ENCODE results near the gene RAB13. TPM values are rescaled to one million over a fixed set of nuclear protein-coding genes. Genes with fewer than 3 reads are reported as not detected.
A peak's percentile ranks its signal among the peaks of the same experiment; 100 is the strongest.

Gene RAB13
- total RNA-seq, 2 donors from 2014 or later, result 62.7 to 84.7 TPM

GRCh38 chr1:153958111-153958960, 27.8 kb downstream of the RAB13 start, which contains the start of gene CRTC2:
CRTC2 (minus strand) TSS chr1:153958612; CDS start chr1:153958497, 115 bp downstream.
- peak; percentile 99 for DNase-seq
- TF ChIP-seq, protein P1, sequence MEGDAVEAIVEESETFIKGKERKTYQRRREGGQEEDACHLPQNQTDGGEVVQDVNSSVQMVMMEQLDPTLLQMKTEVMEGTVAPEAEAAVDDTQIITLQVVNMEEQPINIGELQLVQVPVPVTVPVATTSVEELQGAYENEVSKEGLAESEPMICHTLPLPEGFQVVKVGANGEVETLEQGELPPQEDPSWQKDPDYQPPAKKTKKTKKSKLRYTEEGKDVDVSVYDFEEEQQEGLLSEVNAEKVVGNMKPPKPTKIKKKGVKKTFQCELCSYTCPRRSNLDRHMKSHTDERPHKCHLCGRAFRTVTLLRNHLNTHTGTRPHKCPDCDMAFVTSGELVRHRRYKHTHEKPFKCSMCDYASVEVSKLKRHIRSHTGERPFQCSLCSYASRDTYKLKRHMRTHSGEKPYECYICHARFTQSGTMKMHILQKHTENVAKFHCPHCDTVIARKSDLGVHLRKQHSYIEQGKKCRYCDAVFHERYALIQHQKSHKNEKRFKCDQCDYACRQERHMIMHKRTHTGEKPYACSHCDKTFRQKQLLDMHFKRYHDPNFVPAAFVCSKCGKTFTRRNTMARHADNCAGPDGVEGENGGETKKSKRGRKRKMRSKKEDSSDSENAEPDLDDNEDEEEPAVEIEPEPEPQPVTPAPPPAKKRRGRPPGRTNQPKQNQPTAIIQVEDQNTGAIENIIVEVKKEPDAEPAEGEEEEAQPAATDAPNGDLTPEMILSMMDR (IDR thresholded peaks at IDR 0.05), result no peak
- Histone ChIP-seq H3K9me3 (no peaks in the 10 kb centered on the region), H3K36me3 (peaks cover 11% of the 10 kb centered on the region), H3K27ac (peak within 1 kb of the TSS; percentile 98), H3K4me3 (peak within 1 kb of the TSS; percentile 80), H3K4me1 (peaks cover 14% of the 10 kb centered on the region), H3K27me3 (no peaks in the 10 kb centered on the region), H3K9ac (ENCODE audit: low read depth in 2 of 2, low read length in 2 of 2) (peak within 1 kb of the TSS; percentile 92 to 95)
- intact Hi-C loops (cut with DNase I), result no loop called here

GRCh38 chr1:153957744-153958110, 28.4 kb downstream of the RAB13 start:
- intact Hi-C loops (cut with DNase I), result no loop called here
- TF ChIP-seq, protein P1 (IDR thresholded peaks at IDR 0.05), result no peak
- Histone ChIP-seq H3K9me3 (no peaks in the 10 kb centered on the region), H3K36me3 (peaks cover 12% of the 10 kb centered on the region), H3K27ac (peak overlapping the region; percentile 98), H3K27me3 (no peaks in the 10 kb centered on the region), H3K4me3 (peak overlapping the region; percentile 80), H3K4me1 (peaks cover 14% of the 10 kb centered on the region), H3K9ac (ENCODE audit: low read depth in 2 of 2, low read length in 2 of 2) (peak overlapping the region; percentile 92 to 95)
- peak; percentile 47 for DNase-seq

DNA sequence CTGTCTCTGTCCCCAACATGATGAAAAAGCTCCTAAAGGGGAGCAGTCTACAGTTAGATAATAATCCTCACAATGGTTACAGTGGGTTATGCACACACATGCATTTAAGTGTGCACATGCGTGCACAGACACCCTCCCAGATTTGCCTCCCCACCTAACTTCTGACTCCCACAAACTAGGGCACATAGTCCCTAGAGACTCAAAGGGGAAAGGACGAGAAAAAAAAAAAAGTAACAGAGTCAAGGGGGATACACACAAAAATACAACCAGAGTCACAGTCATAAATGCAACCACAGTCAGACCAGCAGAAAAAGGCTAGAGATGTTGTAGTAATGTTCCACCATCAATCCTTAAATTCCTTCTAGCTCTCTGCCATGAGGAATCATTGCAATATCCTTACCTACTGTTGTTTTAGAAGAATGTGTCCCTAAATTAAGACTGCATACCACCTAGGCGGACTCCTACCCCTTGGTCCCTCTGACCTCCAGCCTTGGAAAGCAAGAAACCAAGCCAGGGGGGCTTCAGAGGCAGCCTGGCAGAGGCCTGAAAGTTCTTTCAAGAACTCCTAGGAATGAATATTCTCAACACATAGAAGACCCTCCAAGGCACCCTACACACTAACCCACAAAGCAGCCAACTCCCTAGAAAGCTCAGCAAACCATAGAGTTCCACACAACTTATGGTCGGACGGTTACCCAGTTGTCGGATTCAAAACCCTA, 29.0 kb downstream of the RAB13 start:
- intact Hi-C loops (cut with DNase I), result no loop called here
- Histone ChIP-seq H3K27ac (peak overlapping the region; percentile 98), H3K36me3 (peaks cover 17% of the 10 kb centered on the region), H3K9me3 (no peaks in the 10 kb centered on the region), H3K27me3 (no peaks in the 10 kb centered on the region), H3K9ac (ENCODE audit: low read depth in 2 of 2, low read length in 2 of 2) (peak overlapping the region; percentile 92 to 95), H3K4me3 (peak overlapping the region; percentile 80), H3K4me1 (peaks cover 11% of the 10 kb centered on the region)
- no peak for DNase-seq
- TF ChIP-seq, protein P1 (IDR thresholded peaks at IDR 0.05), result no peak

GRCh38 chr1:153954826-153955225, 31.3 kb downstream of the RAB13 start:
- H3K27me3 ChIP-seq, result no peaks in the 10 kb centered on the region
- H3K27ac ChIP-seq, result no peak overlapping the region
- no peak overlapping the region for H3K4me3 ChIP-seq
- H3K4me1 ChIP-seq, result peaks cover 8% of the 10 kb centered on the region
- no peaks in the 10 kb centered on the region for H3K9me3 ChIP-seq
- no peak for DNase-seq
- TF ChIP-seq, protein P1 (IDR thresholded peaks at IDR 0.05), result no peak
- peaks cover 6% of the 10 kb centered on the region for H3K36me3 ChIP-seq
- intact Hi-C loops (cut with DNase I), result no loop called here
- H3K9ac ChIP-seq (ENCODE audit: low read depth in 2 of 2, low read length in 2 of 2), result no peak overlapping the region

GRCh38 chr1:153953859-153954365, 32.2 kb downstream of the RAB13 start:
- H3K9me3 ChIP-seq, result no peaks in the 10 kb centered on the region
- no peak overlapping the region for H3K4me3 ChIP-seq
- no peaks in the 10 kb centered on the region for H3K27me3 ChIP-seq
- no peak for DNase-seq
- peaks cover 1% of the 10 kb centered on the region for H3K4me1 ChIP-seq
- no peak overlapping the region for H3K9ac ChIP-seq (ENCODE audit: low read depth in 2 of 2, low read length in 2 of 2)
- H3K27ac ChIP-seq, result no peak overlapping the region
- TF ChIP-seq, protein P1 (IDR thresholded peaks at IDR 0.05), result no peak
- intact Hi-C loops (cut with DNase I), result no loop called here
- peaks cover 5% of the 10 kb centered on the region for H3K36me3 ChIP-seq

Measured in colonic mucosa (tissue), 4 donors.